Measurements from ENCODE around the gene GFRA1.

The GFRA1 gene

DNA sequence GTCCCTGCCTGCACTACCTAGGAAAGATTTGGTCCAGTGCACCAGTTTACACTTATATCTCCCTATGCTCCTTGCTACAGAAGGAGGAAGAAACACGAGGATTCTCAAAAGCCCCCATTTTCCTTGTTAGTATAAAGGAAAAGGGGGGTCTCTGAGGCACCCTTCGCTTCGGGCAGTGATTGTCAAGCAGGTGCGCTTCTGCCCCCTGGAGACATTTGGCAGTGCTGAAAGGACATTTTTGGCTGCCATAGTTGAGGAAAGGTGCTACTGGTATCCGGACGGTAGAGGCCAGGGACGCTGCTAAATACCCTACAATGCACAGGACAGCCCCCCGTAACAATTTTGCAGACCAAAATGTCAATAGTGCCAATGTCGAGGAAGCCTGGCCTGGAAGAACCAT lies 193.7 kb downstream of the GFRA1 start:
- H3K9me3 ChIP-seq (ENCODE audit: insufficient read depth, low read length): no peaks in the 10 kb centered on the region
- no peaks in the 10 kb centered on the region for H3K79me2 ChIP-seq (ENCODE audit: insufficient read depth, low read length)
- no peak overlapping the region for H3K9ac ChIP-seq (ENCODE audit: low read length)
- no peaks in the 10 kb centered on the region for H3K9me2 ChIP-seq (replicated peaks; ENCODE audit: insufficient read depth, low read length)
- H2AFZ ChIP-seq (ENCODE audit: low read depth, low read length, severe bottlenecking): no peak overlapping the region
- H4K20me1 ChIP-seq (ENCODE audit: low read depth, low read length): no peaks in the 10 kb centered on the region
- no peak overlapping the region for H3K4me2 ChIP-seq (ENCODE audit: low read depth, low read length, poor library complexity, severe bottlenecking)
- TF ChIP-seq EZH2phosphoT487 (conservative IDR thresholded peaks at IDR 0.05; ENCODE audit: low read length) (no peak), CTCF (IDR thresholded peaks at IDR 0.05; ENCODE audit: insufficient read depth, low read length, poor library complexity, severe bottlenecking) (no peak)
- no peak overlapping the region for H3K27ac ChIP-seq (ENCODE audit: low read depth, low read length)
- no peaks in the 10 kb centered on the region for H3F3A ChIP-seq (ENCODE audit: insufficient read depth)
- H3K36me3 ChIP-seq (ENCODE audit: low read length): no peaks in the 10 kb centered on the region
- H3K27me3 ChIP-seq (ENCODE audit: low read length): no peaks in the 10 kb centered on the region
- no peak overlapping the region for H3K4me3 ChIP-seq (ENCODE audit: insufficient read depth, low read length, poor library complexity, severe bottlenecking)

- no peaks in the 10 kb centered on the region for H4K20me1 ChIP-seq (ENCODE audit: low read depth, low read length)
- no peak overlapping the region for H3K9ac ChIP-seq (ENCODE audit: low read length)
- TF ChIP-seq CTCF (IDR thresholded peaks at IDR 0.05; ENCODE audit: insufficient read depth, low read length, poor library complexity, severe bottlenecking) (no peak), EZH2phosphoT487 (conservative IDR thresholded peaks at IDR 0.05; ENCODE audit: low read length) (no peak)
- H2AFZ ChIP-seq (ENCODE audit: low read depth, low read length, severe bottlenecking): no peak overlapping the region
- no peak overlapping the region for H3K27ac ChIP-seq (ENCODE audit: low read depth, low read length)
- no peaks in the 10 kb centered on the region for H3K9me2 ChIP-seq (replicated peaks; ENCODE audit: insufficient read depth, low read length)
- no peaks in the 10 kb centered on the region for H3F3A ChIP-seq (ENCODE audit: insufficient read depth)
- H3K9me3 ChIP-seq (ENCODE audit: insufficient read depth, low read length): no peaks in the 10 kb centered on the region
- H3K27me3 ChIP-seq (ENCODE audit: low read length): no peaks in the 10 kb centered on the region
- H3K4me3 ChIP-seq (ENCODE audit: insufficient read depth, low read length, poor library complexity, severe bottlenecking): no peak overlapping the region
- H3K79me2 ChIP-seq (ENCODE audit: insufficient read depth, low read length): no peaks in the 10 kb centered on the region
- no peaks in the 10 kb centered on the region for H3K36me3 ChIP-seq (ENCODE audit: low read length)
- no peak overlapping the region for H3K4me2 ChIP-seq (ENCODE audit: low read depth, low read length, poor library complexity, severe bottlenecking)
Observed at GRCh38 chr10:116076621-116077020, 196.4 kb downstream of the GFRA1 start.

DNA sequence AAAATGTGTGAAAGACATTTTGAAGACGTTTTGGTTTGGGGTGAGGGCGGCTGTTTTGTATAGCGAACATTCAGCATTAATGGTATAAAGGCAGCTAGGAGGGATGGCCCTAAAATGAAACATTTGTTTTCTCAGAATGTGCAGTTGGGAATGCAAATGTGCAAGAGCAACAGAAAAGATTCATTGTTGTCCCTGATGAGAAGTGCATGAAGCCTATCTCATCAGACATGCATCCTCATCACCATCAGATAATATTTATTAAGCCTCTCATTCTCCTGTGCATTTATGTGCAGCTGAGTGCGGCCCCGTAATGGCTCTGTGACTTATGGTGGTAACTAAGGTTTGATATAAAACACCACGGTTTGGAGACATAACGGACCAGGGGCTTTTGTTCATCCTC lies 199.5 kb downstream of the GFRA1 start:
- no peak overlapping the region for H2AFZ ChIP-seq (ENCODE audit: low read depth, low read length, severe bottlenecking)
- TF ChIP-seq EZH2phosphoT487 (conservative IDR thresholded peaks at IDR 0.05; ENCODE audit: low read length): no peak
- H3K79me2 ChIP-seq (ENCODE audit: insufficient read depth, low read length): no peaks in the 10 kb centered on the region
- H3K4me2 ChIP-seq (ENCODE audit: low read depth, low read length, poor library complexity, severe bottlenecking): no peak overlapping the region
- no peaks in the 10 kb centered on the region for H3K9me2 ChIP-seq (replicated peaks; ENCODE audit: insufficient read depth, low read length)
- no peaks in the 10 kb centered on the region for H3F3A ChIP-seq (ENCODE audit: insufficient read depth)
- no peak overlapping the region for H3K4me3 ChIP-seq (ENCODE audit: insufficient read depth, low read length, poor library complexity, severe bottlenecking)
- H3K27me3 ChIP-seq (ENCODE audit: low read length): no peaks in the 10 kb centered on the region
- H3K9me3 ChIP-seq (ENCODE audit: insufficient read depth, low read length): no peaks in the 10 kb centered on the region
- no peak overlapping the region for H3K27ac ChIP-seq (ENCODE audit: low read depth, low read length)
- no peaks in the 10 kb centered on the region for H3K36me3 ChIP-seq (ENCODE audit: low read length)
- no peaks in the 10 kb centered on the region for H4K20me1 ChIP-seq (ENCODE audit: low read depth, low read length)
- no peak overlapping the region for H3K9ac ChIP-seq (ENCODE audit: low read length)

DNA sequence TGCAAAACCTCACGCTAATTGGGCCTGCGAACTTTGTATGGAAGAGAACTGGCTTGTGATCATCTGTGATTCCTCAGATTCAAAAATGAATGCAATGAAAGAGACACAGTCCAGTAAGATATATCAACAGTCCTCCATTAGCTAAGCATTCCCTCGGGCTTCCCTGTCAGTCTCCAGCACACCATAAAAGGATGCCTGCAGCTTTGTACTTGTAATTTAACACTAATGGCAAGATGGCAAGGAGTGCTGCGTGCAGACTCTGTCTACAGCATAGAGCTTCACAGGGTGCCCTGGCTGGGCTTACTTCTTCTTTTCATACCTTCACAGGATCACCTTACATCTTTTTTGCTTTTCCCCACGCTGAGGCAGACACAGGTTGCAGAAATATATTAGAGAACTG lies 200.0 kb downstream of the GFRA1 start:
- no peak overlapping the region for H3K4me3 ChIP-seq (ENCODE audit: insufficient read depth, low read length, poor library complexity, severe bottlenecking)
- no peaks in the 10 kb centered on the region for H3K27me3 ChIP-seq (ENCODE audit: low read length)

More for the DNA sequence above, 200.0 kb downstream of the GFRA1 start:
- no peak overlapping the region for H2AFZ ChIP-seq (ENCODE audit: low read depth, low read length, severe bottlenecking)
- H3F3A ChIP-seq (ENCODE audit: insufficient read depth): no peaks in the 10 kb centered on the region
- no peak overlapping the region for H3K9ac ChIP-seq (ENCODE audit: low read length)
- no peaks in the 10 kb centered on the region for H3K9me3 ChIP-seq (ENCODE audit: insufficient read depth, low read length)
- H3K36me3 ChIP-seq (ENCODE audit: low read length): no peaks in the 10 kb centered on the region
- no peak overlapping the region for H3K4me2 ChIP-seq (ENCODE audit: low read depth, low read length, poor library complexity, severe bottlenecking)
- H3K27ac ChIP-seq (ENCODE audit: low read depth, low read length): no peak overlapping the region
- no peaks in the 10 kb centered on the region for H3K9me2 ChIP-seq (replicated peaks; ENCODE audit: insufficient read depth, low read length)
- H3K79me2 ChIP-seq (ENCODE audit: insufficient read depth, low read length): no peaks in the 10 kb centered on the region
- TF ChIP-seq EZH2phosphoT487 (conservative IDR thresholded peaks at IDR 0.05; ENCODE audit: low read length) (no peak), CTCF (IDR thresholded peaks at IDR 0.05; ENCODE audit: insufficient read depth, low read length, poor library complexity, severe bottlenecking) (no peak)
- H4K20me1 ChIP-seq (ENCODE audit: low read depth, low read length): no peaks in the 10 kb centered on the region
